ENCODE measurements around the gene MEGF8. TPM values are rescaled to one million over a fixed set of nuclear protein-coding genes. Genes with fewer than 3 reads are reported as not detected.

Gene MEGF8
- total and polyA plus RNA-seq, 2 of the 8 experiments (the other 6 are each of a cell fraction or from before 2014, with no cell fraction given) = 13.0 to 23.7 TPM

- TF ChIP-seq BRCA1 (IDR thresholded peaks at IDR 0.05; ENCODE audit: low read depth, low read length) (no peak), RFX5 (IDR thresholded peaks at IDR 0.05; ENCODE audit: borderline replicate concordance, low read depth, low read length) (no peak), SP1 (IDR thresholded peaks at IDR 0.05; ENCODE audit: low read depth, low read length) (no peak), CHD2 (IDR thresholded peaks at IDR 0.05; ENCODE audit: low read length) (no peak), TCF12 (IDR thresholded peaks at IDR 0.05; ENCODE audit: low read depth, low read length) (no peak), SIRT6 (IDR thresholded peaks at IDR 0.05; ENCODE audit: low read length) (no peak), CBX5 (IDR thresholded peaks at IDR 0.05; ENCODE audit: low read depth, low read length) (no peak)
Measured at GRCh38 chr19:42348211-42348610, 22.8 kb downstream of the MEGF8 start (continued).
